Hypothalamus (tissue), 51 donors: ENCODE measurements around the gene SPTBN5.

Source experiments
- DNase-seq, 51 donors: peaks; one replicate each; lab custom pipeline; 2025; lab: John Stamatoyannopoulos, UW

SPTBN5 gene

DNA sequence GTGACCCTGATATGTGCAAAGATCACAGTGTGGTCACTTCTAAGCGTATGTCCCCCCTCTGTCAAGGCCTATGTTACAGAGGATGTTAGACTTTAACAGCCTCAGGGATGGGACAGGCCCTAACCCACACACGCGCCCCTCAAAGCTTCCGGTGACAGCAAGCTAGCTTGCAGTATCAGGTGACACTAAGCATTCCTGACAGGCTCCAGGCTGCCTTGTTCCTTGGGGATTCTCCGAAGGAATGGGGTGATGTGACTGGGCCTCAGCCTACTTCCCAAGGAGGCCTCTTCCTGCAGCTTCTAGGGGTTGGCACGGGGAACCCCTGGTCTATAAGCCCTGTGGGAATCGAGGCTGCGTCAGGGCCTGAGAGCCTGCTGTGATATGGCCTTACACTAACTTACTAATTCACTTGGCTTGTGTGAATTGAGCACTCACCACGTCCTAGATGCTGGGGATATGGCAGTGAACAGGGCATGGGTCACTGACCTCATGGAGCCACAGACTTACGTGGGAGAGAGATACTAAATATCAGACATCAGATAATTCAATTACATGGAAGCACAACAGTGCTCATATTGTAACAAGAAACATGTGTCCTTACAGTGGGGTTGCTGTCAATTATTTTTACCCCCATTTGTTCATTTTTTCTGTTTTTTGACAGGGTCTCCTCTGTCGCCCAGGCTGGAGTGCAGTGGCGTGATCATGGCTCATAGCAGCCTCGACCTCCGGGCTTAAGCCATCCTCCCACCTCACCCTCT lies 11.4 kb upstream of the SPTBN5 start:
- no peak for DNase-seq

- peak in 43 of 51 donors; percentile 5 to 70 (median 39) for DNase-seq
Observed at GRCh38 chr15:41904541-41905005, 10.7 kb upstream of the SPTBN5 start.

DNA sequence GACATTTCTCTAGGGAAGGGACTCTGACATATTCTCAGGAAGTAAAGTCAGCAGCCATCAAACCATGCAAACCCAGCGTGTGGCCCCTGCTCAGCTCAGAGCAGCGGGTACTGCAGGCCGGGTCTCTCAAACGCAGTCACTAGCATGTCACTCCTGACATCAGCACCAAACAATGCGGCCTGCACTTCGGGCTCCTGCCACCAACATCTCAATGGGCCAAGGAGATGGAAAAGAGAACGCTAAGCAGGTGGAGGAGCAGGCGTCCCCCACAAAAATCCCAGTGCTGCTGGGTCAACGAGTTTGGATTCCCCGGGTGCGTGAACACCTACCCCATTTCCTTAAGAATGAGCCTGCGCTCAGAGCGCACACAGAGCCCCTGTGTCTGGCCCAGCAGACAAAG lies 9.9 kb upstream of the SPTBN5 start:
- no peak for DNase-seq

GRCh38 chr15:41901431-41901830 lies 7.6 kb upstream of the SPTBN5 start:
- DNase-seq: no peak

DNA sequence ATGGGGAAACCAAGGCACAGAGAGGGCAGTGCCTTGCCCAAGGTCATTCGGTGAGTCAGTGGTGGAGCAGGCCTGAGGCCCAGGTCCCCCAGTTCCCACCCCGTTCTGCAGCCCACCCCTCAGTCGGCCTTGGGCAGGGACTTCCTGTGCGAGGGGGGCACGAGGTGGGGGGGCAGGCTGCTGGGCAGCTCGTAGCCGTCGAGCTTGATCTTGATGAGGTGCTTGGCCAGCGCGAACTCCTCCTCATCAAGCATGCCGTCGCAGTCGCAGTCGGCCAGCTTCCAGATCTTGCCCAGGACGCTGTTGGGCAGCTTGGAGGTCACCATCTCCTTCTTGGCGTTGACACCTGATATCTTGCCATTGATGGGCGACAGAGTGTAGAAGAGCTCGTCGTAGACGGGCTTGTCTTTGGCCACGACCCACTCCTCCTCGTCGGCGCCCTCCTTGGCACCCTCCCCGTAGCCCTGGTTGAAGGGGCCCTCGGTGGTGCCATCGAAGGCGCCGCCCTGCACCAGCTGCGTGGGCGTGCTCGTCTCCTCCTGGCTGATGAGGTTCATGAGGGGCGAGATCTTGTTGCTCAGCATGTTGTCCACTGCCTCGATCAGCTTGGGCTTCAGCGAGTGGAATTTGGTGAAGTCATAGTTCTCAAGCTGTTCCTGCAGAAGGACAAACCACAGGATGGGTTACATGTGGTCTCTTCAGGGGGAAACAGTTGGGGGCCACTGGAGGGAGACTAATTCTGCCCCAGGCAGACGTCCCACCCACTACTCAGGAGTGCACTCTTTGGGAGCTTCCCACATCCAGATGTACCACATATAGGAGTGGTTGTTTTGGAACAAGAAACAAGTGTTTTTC lies 6.9 kb upstream of the SPTBN5 start:
- no peak for DNase-seq

DNA sequence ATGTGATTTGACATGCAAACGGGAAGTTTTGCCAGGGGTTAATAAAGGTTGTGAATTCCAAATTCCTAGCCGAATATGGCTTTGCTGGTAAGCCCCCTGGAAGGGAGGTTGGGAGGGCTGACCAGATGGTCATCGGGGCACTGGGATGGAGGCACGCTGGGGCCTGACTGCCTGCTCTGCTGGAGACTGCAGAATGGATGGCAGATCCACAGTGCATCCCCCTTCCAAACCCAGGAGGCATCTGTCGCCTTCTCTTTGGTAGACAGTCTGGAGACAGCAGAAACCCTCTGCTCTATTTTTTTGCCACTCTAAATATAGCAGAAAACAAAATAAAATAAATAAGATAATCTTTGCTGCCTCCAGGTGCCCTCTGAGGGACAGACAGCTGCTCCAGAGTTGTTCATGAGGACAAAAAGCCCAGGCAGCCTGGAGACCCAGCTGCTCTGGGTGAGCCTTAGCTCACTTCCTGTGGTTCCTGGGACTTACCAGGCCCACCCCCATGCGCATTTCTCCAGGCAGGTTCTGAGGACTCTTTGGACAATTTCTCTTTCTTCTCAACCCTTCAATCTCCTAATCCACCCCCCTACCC lies 6.1 kb upstream of the SPTBN5 start:
- no peak for DNase-seq

GRCh38 chr15:41897363-41897799 lies 3.5 kb upstream of the SPTBN5 start:
- DNase-seq: no peak

DNA sequence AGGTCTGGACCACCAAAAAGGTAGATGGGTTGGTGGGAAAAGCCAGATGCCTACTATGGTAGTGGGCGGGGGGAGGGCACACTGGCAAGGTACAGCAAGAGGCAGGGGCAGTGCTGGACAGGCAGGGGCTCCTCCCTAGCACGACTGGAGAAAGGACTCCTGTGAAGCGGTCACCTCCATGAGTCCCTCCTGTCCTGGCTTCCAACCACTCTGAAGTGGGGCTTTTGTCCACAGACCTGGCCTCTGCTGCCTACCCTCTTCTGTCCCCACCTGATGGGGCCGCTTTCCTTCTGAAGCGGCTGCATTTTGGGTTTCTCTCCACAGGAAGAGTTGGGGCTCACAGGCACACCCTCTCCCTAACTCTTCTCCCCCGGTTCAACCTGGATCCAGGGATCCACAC lies 2.7 kb upstream of the SPTBN5 start:
- no peak for DNase-seq

GRCh38 chr15:41895957-41896356 lies 2.1 kb upstream of the SPTBN5 start:
- no peak for DNase-seq

- DNase-seq: no peak
Observed at GRCh38 chr15:41895491-41895890, 1.6 kb upstream of the SPTBN5 start.

- DNase-seq: peak in 7 of 51 donors; percentile 8 to 40 (median 19)
Observed at GRCh38 chr15:41894791-41895463, 1.1 kb upstream of the SPTBN5 start.

- DNase-seq: no peak
Observed at GRCh38 chr15:41894251-41894790, 468 bp upstream of the SPTBN5 start.

DNA sequence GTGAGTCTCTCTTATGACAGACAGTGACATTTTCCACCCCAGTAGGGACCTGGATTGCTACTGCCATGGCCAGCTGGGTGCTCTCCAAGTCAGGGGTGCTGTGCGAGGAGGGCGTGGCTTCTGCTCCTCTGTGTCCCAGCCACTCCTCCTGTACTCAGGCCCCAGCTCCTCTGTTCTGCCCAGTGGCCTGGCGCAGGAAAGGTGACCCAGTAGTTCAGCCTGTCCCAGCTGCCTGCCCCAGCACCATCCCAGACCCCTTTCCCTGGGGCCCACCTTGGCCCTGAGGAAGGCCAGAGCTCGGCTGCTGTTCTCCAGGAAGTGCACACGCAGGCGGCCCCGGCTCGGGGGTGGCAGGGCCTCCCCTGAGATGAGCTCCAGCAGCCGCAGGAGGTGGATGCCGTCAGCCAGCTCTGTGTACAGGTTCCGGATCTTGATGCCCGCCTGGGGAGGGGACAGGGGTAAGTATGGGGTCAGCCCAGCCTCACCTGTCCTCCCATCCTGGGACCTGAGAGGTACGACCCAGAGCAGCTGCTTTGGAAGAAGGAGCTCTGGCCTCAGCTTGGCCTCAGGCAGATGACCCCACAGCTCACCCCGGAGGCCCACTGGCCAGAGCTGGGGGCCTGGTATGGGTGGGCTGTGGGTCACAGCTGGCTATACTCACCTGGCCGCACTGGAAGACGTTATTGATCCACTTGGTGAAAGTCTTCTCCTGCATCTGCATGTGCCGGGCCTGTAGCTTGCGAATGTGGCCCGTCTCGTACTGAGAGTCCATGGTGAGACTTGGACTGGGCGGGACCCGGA lies 1.0 kb downstream of the SPTBN5 start:
- DNase-seq: no peak

GRCh38 chr15:41891946-41892345 lies 1.9 kb downstream of the SPTBN5 start:
- DNase-seq: no peak

DNA sequence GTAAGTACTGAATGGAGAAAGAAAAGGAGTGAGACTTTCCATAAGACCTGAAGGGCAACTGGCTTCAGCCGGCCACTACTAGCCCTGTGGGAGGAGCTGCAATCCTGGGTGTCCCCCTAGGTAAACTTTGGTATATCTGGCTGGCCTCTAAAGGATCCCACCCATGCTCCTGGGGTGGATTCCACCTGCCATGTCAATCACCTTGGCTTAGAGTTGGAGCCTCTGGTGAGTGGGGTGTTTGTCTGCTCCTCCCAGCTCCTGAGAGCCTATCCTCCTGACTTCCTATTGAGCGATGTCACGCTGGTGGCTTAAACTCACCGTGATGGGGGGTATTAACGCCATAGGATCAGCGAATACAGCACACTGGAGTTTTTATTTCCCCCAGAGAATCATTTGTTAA lies 2.6 kb downstream of the SPTBN5 start:
- no peak for DNase-seq

GRCh38 chr15:41890050-41890690 lies 3.7 kb downstream of the SPTBN5 start:
- no peak for DNase-seq

- no peak for DNase-seq
Observed at GRCh38 chr15:41888662-41889253, 5.1 kb downstream of the SPTBN5 start.

DNA sequence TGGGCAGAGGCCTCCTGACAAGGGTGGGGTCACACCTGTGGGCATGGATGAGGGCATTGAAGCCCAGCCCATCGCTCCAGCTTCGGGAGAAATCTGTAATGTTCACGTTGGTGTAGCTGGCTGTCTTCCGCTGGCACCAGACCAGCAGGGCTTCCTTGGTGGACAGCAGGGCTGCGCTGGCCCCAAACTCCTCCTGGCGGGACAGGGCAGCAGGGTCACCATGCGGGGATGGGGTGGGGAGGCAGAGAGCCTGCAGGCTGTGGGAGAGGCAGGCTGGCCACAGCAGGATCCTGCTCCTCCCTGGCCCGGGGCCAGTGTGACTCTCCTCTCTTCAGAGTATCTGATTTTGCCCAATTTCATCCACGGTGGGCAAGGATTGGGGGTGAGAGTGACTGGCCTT lies 6.0 kb downstream of the SPTBN5 start:
- DNase-seq: no peak

DNA sequence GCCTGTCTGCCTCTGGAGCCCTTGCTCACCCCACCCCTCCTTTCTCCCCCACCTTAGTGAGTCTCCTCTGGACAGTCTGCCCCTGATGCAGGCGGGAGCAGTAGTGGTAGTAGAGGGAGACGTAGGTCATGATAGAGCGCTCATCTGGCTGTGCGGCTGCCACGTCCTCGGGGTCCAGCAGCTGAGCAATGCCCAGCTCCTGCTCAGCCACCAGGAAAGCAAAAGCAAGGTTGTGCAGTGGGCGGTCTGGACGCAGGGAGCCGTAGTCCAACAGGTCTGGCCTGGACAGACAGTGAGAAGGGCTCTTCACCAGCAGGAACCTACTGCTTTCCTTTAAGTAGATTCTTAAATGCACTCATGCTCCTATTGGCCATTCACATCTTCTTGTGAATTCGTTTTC lies 6.7 kb downstream of the SPTBN5 start:
- no peak for DNase-seq
